Measurements from ENCODE around the gene HMHB1.

The HMHB1 gene

DNA sequence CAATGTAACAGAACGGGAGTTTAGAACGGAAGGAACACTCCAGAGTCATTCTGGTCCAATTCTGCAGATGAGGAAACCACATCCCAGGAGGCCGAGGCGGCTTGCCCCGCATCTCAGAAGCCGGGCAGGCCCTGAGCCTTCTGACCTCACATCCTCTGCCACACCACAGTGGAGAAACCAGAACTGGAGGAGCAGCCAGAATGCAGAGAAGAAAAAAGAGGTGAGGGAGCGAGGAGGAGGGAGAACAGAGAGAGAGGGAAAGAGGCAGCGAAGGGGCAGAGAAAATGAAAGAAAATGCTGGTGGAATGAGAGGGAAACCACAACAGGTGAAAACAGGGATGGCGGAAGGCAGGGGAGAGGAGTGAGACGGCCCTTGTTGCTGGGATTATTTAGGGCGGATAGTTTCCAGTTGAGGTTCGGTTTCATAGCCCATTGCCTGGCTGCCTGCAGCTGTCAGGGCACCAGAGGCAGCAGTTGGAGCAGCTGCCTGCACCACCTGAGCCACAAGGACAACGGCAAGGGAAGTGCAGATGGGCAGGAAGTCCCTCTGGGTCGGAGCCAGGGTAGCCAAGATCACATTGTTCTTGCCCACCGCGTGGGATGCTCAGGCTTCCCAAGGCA is at the start of gene HMHB1:
HMHB1 (plus strand) TSS at position 77 of the 621 bp plus-strand sequence.
- no peaks in the 10 kb centered on the region for H3K4me1 ChIP-seq (ENCODE audit: control insufficient read depth in 2 of 2, insufficient read depth in 2 of 2, low read length in 2 of 2)
- H3K27me3 ChIP-seq (ENCODE audit: control insufficient read depth in 2 of 2, insufficient read depth in 2 of 2, low read length in 2 of 2): no peaks in the 10 kb centered on the region
- H3K9me3 ChIP-seq (ENCODE audit: control insufficient read depth in 2 of 2, low read length in 2 of 2): no peaks in the 10 kb centered on the region
- no peak within 1 kb of the TSS for H3K4me3 ChIP-seq (ENCODE audit: low read length in 2 of 2)
- H3K9ac ChIP-seq (ENCODE audit: low read depth in 1 of 2, low read length in 2 of 2): no peak within 1 kb of the TSS
- no peak within 1 kb of the TSS for H3K27ac ChIP-seq (ENCODE audit: low read depth in 2 of 2, low read length in 2 of 2)
- no peaks in the 10 kb centered on the region for H3K36me3 ChIP-seq (ENCODE audit: control insufficient read depth in 2 of 2, insufficient read depth in 2 of 2, low read length in 2 of 2)

DNA sequence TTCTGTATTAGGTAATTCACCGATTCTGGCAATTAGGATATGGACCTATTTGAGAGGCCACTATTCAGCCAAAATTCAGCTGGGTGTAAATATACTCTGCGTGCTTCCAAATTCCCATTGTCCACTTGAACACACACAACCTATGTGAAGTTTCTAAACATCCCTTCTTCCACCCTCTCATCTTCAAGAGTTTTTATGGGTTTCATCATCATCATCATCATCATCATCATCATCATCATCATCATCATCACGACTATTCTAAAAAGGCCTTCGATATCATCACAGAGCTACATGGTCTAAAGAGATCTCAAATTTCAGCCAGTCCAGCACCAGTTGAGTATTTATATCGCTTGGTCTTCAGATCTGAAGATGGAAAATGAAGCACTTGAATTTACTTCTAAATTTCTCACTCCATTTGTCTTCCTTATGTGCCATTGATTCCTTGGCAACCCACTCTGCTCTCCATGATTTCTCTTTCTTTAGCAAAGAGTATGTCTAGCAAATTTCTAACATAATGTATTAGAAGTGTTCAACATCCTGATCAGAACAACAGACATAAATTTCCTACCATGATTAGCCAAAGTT is 49.2 kb upstream of the HMHB1 start:
- Histone ChIP-seq H3K4me3 (ENCODE audit: low read length in 2 of 2) (no peak overlapping the region), H3K27me3 (ENCODE audit: control insufficient read depth in 2 of 2, insufficient read depth in 2 of 2, low read length in 2 of 2) (no peaks in the 10 kb centered on the region), H3K9me3 (ENCODE audit: control insufficient read depth in 2 of 2, low read length in 2 of 2) (no peaks in the 10 kb centered on the region)

DNA sequence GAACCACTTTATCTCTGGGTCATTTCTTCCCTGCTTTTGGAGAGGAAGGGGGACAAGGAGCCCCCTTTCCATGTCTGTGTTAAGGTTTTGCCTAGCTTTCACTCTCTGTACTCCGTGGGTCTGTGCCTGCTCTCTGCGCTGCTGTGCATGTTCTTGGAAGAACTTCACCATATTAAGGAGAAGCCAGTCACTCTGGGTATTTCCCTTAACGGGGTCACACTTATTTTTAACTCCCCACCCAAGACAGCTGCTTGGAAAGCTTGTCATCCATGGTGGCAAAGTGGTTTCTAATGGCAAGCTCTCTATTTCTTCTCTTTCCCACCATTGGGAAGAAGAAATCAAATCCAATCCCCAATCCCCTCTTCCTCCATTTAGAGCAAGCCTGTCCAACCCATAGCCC is 44.8 kb upstream of the HMHB1 start:
- no peak overlapping the region for H3K9ac ChIP-seq (ENCODE audit: low read depth in 1 of 2, low read length in 2 of 2)
- no peak overlapping the region for H3K27ac ChIP-seq (ENCODE audit: low read depth in 2 of 2, low read length in 2 of 2)
- no peaks in the 10 kb centered on the region for H3K9me3 ChIP-seq (ENCODE audit: control insufficient read depth in 2 of 2, low read length in 2 of 2)
- no peaks in the 10 kb centered on the region for H3K4me1 ChIP-seq (ENCODE audit: control insufficient read depth in 2 of 2, insufficient read depth in 2 of 2, low read length in 2 of 2)
- H3K4me3 ChIP-seq (ENCODE audit: low read length in 2 of 2): no peak overlapping the region
- H3K36me3 ChIP-seq (ENCODE audit: control insufficient read depth in 2 of 2, insufficient read depth in 2 of 2, low read length in 2 of 2): no peaks in the 10 kb centered on the region
- H3K27me3 ChIP-seq (ENCODE audit: control insufficient read depth in 2 of 2, insufficient read depth in 2 of 2, low read length in 2 of 2): no peaks in the 10 kb centered on the region

More for the DNA sequence above, 49.2 kb upstream of the HMHB1 start:
- no peaks in the 10 kb centered on the region for H3K36me3 ChIP-seq (ENCODE audit: control insufficient read depth in 2 of 2, insufficient read depth in 2 of 2, low read length in 2 of 2)
- no peak overlapping the region for H3K27ac ChIP-seq (ENCODE audit: low read depth in 2 of 2, low read length in 2 of 2)
- H3K9ac ChIP-seq (ENCODE audit: low read depth in 1 of 2, low read length in 2 of 2): no peak overlapping the region
- H3K4me1 ChIP-seq (ENCODE audit: control insufficient read depth in 2 of 2, insufficient read depth in 2 of 2, low read length in 2 of 2): no peaks in the 10 kb centered on the region

DNA sequence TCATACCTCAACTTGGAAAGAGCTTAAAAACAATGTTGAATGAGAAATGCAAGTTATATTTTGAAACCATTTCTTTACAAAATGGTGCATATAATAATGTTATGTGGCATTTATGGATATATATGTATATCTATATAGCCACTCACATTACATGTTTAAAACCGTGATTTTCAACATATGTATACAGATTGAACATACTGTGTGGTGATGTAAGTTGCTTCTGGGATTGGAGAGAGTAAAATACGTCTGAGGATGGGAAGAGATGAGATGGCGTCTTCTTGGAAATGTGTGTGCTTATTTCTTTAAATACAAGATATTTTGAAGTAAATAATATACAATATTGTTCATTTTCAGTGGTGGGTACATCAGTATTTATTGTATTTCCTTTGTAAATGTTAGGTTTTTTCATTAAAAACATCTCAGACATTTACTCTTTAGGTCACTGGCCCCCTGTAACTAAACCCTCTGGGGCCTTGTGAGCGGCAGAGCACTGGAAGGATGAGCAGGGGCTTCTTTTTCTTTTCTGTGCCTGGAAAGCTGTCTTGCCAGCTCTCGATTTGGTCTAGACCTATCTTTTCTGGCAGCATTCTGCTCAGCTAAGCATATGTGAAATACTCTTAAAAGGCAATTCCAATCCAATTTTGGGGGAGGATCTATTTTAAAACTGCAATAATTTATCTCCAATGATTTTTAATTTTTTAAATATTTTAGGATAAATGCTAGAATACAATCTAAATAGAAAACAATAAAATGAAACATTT is 42.8 kb upstream of the HMHB1 start:
- Histone ChIP-seq H3K4me3 (ENCODE audit: low read length in 2 of 2) (no peak overlapping the region), H3K27ac (ENCODE audit: low read depth in 2 of 2, low read length in 2 of 2) (no peak overlapping the region), H3K9ac (ENCODE audit: low read depth in 1 of 2, low read length in 2 of 2) (no peak overlapping the region)

DNA sequence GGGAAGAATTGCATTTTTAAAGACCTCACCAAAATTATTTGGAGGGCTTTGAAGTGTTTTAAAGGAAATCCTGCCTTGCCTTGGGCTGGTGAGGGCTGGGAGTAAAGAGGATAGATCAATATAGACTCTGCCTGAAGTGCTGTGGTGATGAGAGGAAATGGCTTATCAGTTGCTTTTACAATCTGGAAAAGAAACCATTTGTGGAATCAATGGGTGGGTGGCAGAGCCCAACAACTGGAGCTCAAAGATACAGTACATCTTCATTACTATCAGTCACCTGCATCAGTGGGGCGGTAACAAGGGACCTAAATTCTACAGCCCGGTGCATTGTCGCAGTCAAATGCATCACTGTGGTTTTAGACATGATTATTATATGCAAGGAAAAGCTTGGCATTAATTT is 41.5 kb upstream of the HMHB1 start:
- H3K27me3 ChIP-seq (ENCODE audit: control insufficient read depth in 2 of 2, insufficient read depth in 2 of 2, low read length in 2 of 2): no peaks in the 10 kb centered on the region
- no peaks in the 10 kb centered on the region for H3K9me3 ChIP-seq (ENCODE audit: control insufficient read depth in 2 of 2, low read length in 2 of 2)
- no peak overlapping the region for H3K27ac ChIP-seq (ENCODE audit: low read depth in 2 of 2, low read length in 2 of 2)
- no peaks in the 10 kb centered on the region for H3K36me3 ChIP-seq (ENCODE audit: control insufficient read depth in 2 of 2, insufficient read depth in 2 of 2, low read length in 2 of 2)
- no peak overlapping the region for H3K9ac ChIP-seq (ENCODE audit: low read depth in 1 of 2, low read length in 2 of 2)
- H3K4me3 ChIP-seq (ENCODE audit: low read length in 2 of 2): no peak overlapping the region
- H3K4me1 ChIP-seq (ENCODE audit: control insufficient read depth in 2 of 2, insufficient read depth in 2 of 2, low read length in 2 of 2): no peaks in the 10 kb centered on the region

More for the DNA sequence above, 42.8 kb upstream of the HMHB1 start:
- Histone ChIP-seq H3K4me1 (ENCODE audit: control insufficient read depth in 2 of 2, insufficient read depth in 2 of 2, low read length in 2 of 2) (no peaks in the 10 kb centered on the region), H3K27me3 (ENCODE audit: control insufficient read depth in 2 of 2, insufficient read depth in 2 of 2, low read length in 2 of 2) (no peaks in the 10 kb centered on the region), H3K36me3 (ENCODE audit: control insufficient read depth in 2 of 2, insufficient read depth in 2 of 2, low read length in 2 of 2) (no peaks in the 10 kb centered on the region), H3K9me3 (ENCODE audit: control insufficient read depth in 2 of 2, low read length in 2 of 2) (no peaks in the 10 kb centered on the region)

DNA sequence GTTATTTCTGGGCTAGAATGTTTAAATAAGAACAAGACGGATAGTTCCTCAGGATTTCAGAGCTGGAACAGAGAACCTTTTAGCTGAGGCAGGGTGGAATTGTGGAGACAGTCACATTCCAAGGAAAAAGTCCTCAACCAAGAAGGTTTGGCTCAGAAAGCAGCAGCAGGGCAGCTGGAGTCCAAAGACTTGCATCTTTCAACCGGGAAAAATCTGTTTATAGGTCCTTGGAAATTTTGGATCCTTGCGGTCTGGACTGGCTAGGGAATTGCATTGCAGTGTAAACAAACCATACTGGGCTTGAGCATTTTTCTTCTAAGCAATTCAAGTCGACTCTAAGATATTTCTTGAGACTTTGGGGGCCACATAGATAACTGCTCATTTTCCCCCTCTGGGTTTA is 40.8 kb upstream of the HMHB1 start:
- Histone ChIP-seq H3K9me3 (ENCODE audit: control insufficient read depth in 2 of 2, low read length in 2 of 2) (no peaks in the 10 kb centered on the region), H3K9ac (ENCODE audit: low read depth in 1 of 2, low read length in 2 of 2) (no peak overlapping the region), H3K27me3 (ENCODE audit: control insufficient read depth in 2 of 2, insufficient read depth in 2 of 2, low read length in 2 of 2) (no peaks in the 10 kb centered on the region), H3K36me3 (ENCODE audit: control insufficient read depth in 2 of 2, insufficient read depth in 2 of 2, low read length in 2 of 2) (no peaks in the 10 kb centered on the region), H3K4me1 (ENCODE audit: control insufficient read depth in 2 of 2, insufficient read depth in 2 of 2, low read length in 2 of 2) (no peaks in the 10 kb centered on the region), H3K27ac (ENCODE audit: low read depth in 2 of 2, low read length in 2 of 2) (no peak overlapping the region), H3K4me3 (ENCODE audit: low read length in 2 of 2) (no peak overlapping the region)

DNA sequence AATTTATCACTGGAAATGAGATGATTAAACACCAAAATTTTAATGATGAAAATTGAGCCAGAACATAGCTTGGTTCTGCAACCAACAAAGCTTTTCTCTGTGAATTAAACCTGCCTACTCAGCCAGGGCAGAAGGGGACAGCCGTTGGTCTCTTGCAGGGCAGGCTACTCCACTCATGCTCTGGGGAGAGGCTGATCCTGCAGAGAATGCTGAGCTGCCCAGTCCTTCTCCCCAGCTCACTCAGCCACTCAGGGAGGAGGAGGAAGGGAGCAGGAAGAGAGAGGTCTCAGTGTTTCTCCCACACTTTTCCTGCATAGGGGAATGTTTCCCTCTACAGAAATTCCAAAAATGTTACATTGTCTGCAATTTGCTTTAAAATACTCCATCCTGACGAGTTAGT is 40.4 kb upstream of the HMHB1 start:
- H3K36me3 ChIP-seq (ENCODE audit: control insufficient read depth in 2 of 2, insufficient read depth in 2 of 2, low read length in 2 of 2): no peaks in the 10 kb centered on the region
- no peaks in the 10 kb centered on the region for H3K9me3 ChIP-seq (ENCODE audit: control insufficient read depth in 2 of 2, low read length in 2 of 2)
- H3K27me3 ChIP-seq (ENCODE audit: control insufficient read depth in 2 of 2, insufficient read depth in 2 of 2, low read length in 2 of 2): no peaks in the 10 kb centered on the region
- no peak overlapping the region for H3K27ac ChIP-seq (ENCODE audit: low read depth in 2 of 2, low read length in 2 of 2)
- H3K4me1 ChIP-seq (ENCODE audit: control insufficient read depth in 2 of 2, insufficient read depth in 2 of 2, low read length in 2 of 2): no peaks in the 10 kb centered on the region
- no peak overlapping the region for H3K9ac ChIP-seq (ENCODE audit: low read depth in 1 of 2, low read length in 2 of 2)
- no peak overlapping the region for H3K4me3 ChIP-seq (ENCODE audit: low read length in 2 of 2)

DNA sequence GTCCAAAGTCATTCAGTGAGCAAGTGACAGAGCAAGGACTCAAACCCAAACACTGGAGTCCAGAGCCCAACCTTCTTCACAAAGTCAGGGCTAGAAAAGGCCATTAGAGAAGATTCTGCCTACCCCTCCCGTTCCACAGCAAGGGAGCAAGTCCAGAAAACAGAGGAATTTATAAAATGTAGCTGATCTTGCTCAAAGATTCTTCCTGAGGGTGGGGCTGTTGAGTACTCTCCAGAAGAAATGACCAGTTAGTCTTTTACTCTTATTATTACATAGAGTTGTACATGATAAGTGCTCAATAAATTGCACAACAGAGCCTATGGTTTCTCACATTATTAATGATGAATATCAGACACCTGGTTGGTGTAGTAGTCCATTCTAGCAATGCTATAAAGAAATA is 39.3 kb upstream of the HMHB1 start:
- H3K27ac ChIP-seq (ENCODE audit: low read depth in 2 of 2, low read length in 2 of 2): no peak overlapping the region
- no peaks in the 10 kb centered on the region for H3K4me1 ChIP-seq (ENCODE audit: control insufficient read depth in 2 of 2, insufficient read depth in 2 of 2, low read length in 2 of 2)
- H3K4me3 ChIP-seq (ENCODE audit: low read length in 2 of 2): no peak overlapping the region
- H3K27me3 ChIP-seq (ENCODE audit: control insufficient read depth in 2 of 2, insufficient read depth in 2 of 2, low read length in 2 of 2): no peaks in the 10 kb centered on the region
- H3K9ac ChIP-seq (ENCODE audit: low read depth in 1 of 2, low read length in 2 of 2): no peak overlapping the region
- no peaks in the 10 kb centered on the region for H3K36me3 ChIP-seq (ENCODE audit: control insufficient read depth in 2 of 2, insufficient read depth in 2 of 2, low read length in 2 of 2)
- H3K9me3 ChIP-seq (ENCODE audit: control insufficient read depth in 2 of 2, low read length in 2 of 2): no peaks in the 10 kb centered on the region

DNA sequence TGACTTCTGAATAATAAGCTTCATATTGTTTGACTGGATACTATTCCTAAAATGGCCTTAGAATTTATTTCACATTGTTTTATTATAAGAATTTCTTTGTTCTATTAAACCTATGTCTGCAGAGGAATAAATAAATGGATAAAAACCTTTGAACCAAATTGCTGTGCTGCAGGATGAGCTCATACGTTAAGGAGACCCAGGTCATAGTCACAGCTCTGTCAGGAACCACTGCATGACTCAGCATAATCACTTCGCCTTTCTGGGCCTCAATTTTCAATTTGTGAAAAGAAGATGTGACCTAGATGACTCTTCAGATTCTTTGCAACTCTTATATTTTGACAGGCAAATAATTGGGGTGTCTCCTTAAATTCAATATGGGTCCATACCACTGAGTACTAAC is 36.7 kb upstream of the HMHB1 start:
- Histone ChIP-seq H3K36me3 (ENCODE audit: control insufficient read depth in 2 of 2, insufficient read depth in 2 of 2, low read length in 2 of 2) (no peaks in the 10 kb centered on the region), H3K27ac (ENCODE audit: low read depth in 2 of 2, low read length in 2 of 2) (no peak overlapping the region), H3K4me1 (ENCODE audit: control insufficient read depth in 2 of 2, insufficient read depth in 2 of 2, low read length in 2 of 2) (no peaks in the 10 kb centered on the region), H3K27me3 (ENCODE audit: control insufficient read depth in 2 of 2, insufficient read depth in 2 of 2, low read length in 2 of 2) (no peaks in the 10 kb centered on the region), H3K9ac (ENCODE audit: low read depth in 1 of 2, low read length in 2 of 2) (no peak overlapping the region), H3K4me3 (ENCODE audit: low read length in 2 of 2) (no peak overlapping the region), H3K9me3 (ENCODE audit: control insufficient read depth in 2 of 2, low read length in 2 of 2) (no peaks in the 10 kb centered on the region)

DNA sequence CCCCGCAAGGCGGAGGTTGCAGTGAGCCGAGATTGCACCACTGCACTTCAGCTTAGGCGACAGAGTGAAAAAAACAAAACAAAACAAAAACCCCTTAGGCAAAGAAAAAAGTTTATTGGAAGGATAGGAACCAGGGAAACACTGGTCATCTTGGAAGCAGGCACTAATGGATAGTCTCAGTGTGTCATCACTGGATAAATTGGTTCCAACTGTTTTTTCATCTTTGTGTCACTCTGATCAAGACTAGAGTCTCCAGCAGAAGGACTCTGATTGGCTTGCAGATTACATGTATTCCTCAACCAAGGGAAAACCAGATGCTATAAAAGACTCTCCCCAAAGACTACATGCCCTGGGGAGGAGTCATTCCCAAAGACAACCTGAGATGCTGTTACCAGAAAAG is 35.0 kb upstream of the HMHB1 start:
- no peaks in the 10 kb centered on the region for H3K27me3 ChIP-seq (ENCODE audit: control insufficient read depth in 2 of 2, insufficient read depth in 2 of 2, low read length in 2 of 2)
- H3K9ac ChIP-seq (ENCODE audit: low read depth in 1 of 2, low read length in 2 of 2): no peak overlapping the region
- H3K9me3 ChIP-seq (ENCODE audit: control insufficient read depth in 2 of 2, low read length in 2 of 2): no peaks in the 10 kb centered on the region
- H3K36me3 ChIP-seq (ENCODE audit: control insufficient read depth in 2 of 2, insufficient read depth in 2 of 2, low read length in 2 of 2): no peaks in the 10 kb centered on the region
- no peak overlapping the region for H3K27ac ChIP-seq (ENCODE audit: low read depth in 2 of 2, low read length in 2 of 2)
- H3K4me1 ChIP-seq (ENCODE audit: control insufficient read depth in 2 of 2, insufficient read depth in 2 of 2, low read length in 2 of 2): no peaks in the 10 kb centered on the region
- H3K4me3 ChIP-seq (ENCODE audit: low read length in 2 of 2): no peak overlapping the region
